ENCODE data around the gene HTR3B. TPM values are rescaled to one million over a fixed set of nuclear protein-coding genes. Genes with fewer than 3 reads are reported as not detected.
A peak's percentile ranks its signal among the peaks of the same experiment; 100 is the strongest.
"Not testable (repeated sequence)": the region's sequence is repeated elsewhere in the genome, so short reads cannot be mapped to it uniquely, and the experiment has no call there.

Gene HTR3B
- total RNA-seq, 2 donors from 2014 or later: not detected

GRCh38 chr11:113896156-113896879 lies 8.3 kb upstream of the HTR3B start:
- Mint-ChIP-seq H3K4me1 (peaks cover 13% of the 10 kb centered on the region), H3K27me3 (peaks cover 15% of the 10 kb centered on the region), H3K4me3 (no peak overlapping the region), H3K27ac (no peak overlapping the region), H3K36me3 (ENCODE audit: low read depth) (no peaks in the 10 kb centered on the region)
- no peaks in the 10 kb centered on the region for H3K9me3 ChIP-seq (ENCODE audit: control insufficient read depth, low read length, poor library complexity, severe bottlenecking)
- peak; percentile 72 for ATAC-seq
- DNase-seq: peak in 1 of 3 donors; percentile 19

DNA sequence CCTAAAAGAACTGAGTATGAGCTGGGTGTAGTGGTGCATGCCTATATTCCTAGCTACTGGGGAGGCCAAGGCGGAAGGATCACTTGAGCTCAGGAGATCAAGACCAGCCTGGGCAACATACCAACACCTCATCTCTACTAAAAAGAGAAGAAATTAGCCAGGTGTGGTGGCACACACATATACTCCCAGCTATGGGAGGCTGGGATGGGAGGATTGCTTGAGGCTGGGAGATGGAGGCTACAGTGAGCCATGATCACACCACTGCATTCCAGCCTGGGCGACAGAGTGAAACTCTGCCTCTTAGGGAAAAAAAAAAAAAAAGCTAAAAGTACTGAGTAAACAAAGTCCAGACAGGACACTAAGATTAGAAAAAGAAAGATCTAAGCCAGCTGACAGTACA lies 3.5 kb upstream of the HTR3B start:
- H3K36me3 Mint-ChIP-seq (ENCODE audit: low read depth): peaks cover 3% of the 10 kb centered on the region
- peaks cover 7% of the 10 kb centered on the region for H3K4me1 Mint-ChIP-seq
- DNase-seq: no peak
- H3K27ac Mint-ChIP-seq: no peak overlapping the region
- H3K27me3 Mint-ChIP-seq: peaks cover 19% of the 10 kb centered on the region
- ATAC-seq: no peak
- H3K4me3 Mint-ChIP-seq: no peak overlapping the region
- H3K9me3 ChIP-seq (ENCODE audit: control insufficient read depth, low read length, poor library complexity, severe bottlenecking): no peaks in the 10 kb centered on the region

DNA sequence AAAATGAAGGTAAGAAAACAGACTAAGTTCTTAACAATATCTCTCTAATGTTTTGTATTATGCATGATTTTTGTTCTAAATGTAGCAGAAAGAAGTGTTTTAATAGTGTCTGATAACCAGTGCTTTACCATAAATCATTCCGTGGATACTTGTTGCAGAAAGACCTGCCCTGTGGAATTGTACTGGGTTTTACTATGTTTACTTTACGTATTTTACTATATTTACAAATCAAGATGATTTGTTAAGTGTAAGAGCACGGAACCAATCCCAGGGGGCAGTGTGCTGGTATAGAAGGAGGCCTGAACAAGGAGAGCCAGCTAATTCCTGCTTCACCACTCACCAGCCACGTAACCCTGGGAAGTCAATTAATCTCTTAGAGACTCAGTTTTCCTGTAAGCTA lies 1.4 kb downstream of the HTR3B start:
- Mint-ChIP-seq H3K27me3 (peaks cover 28% of the 10 kb centered on the region), H3K36me3 (ENCODE audit: low read depth) (peaks cover 3% of the 10 kb centered on the region)

DNA sequence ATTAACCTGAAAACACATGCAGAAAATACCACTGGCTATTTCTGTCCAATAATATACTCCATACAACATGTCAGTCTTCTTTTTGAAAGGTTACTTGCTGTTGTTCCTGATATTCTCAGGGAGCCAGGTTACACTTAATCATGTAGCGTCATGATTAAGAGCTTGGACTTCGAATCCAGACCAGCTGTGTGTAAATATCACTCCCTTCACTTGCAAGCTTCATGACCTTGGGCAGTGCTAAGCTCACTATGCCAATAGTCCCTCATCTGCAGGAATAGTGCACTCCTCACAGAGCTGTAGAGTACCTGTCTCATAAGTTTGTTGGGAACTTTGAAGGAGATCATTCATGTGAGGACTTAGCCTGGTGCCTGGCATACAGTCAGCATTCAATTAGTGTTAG lies 1.9 kb downstream of the HTR3B start:
- Mint-ChIP-seq H3K4me3 (no peak overlapping the region), H3K27me3 (peaks cover 28% of the 10 kb centered on the region), H3K4me1 (peaks cover 2% of the 10 kb centered on the region), H3K36me3 (ENCODE audit: low read depth) (peaks cover 3% of the 10 kb centered on the region), H3K27ac (no peak overlapping the region)
- DNase-seq (no peak), ATAC-seq (no peak)
- no peaks in the 10 kb centered on the region for H3K9me3 ChIP-seq (ENCODE audit: control insufficient read depth, low read length, poor library complexity, severe bottlenecking)

More for the DNA sequence above, 1.4 kb downstream of the HTR3B start:
- Mint-ChIP-seq H3K27ac (no peak overlapping the region), H3K4me3 (no peak overlapping the region), H3K4me1 (peaks cover 2% of the 10 kb centered on the region)
- H3K9me3 ChIP-seq (ENCODE audit: control insufficient read depth, low read length, poor library complexity, severe bottlenecking): no peaks in the 10 kb centered on the region
- no peak for DNase-seq
- ATAC-seq: no peak

- Mint-ChIP-seq H3K27ac (no peak overlapping the region), H3K27me3 (peaks cover 33% of the 10 kb centered on the region), H3K4me1 (peaks cover 2% of the 10 kb centered on the region), H3K36me3 (ENCODE audit: low read depth) (peaks cover 3% of the 10 kb centered on the region), H3K4me3 (no peak overlapping the region)
- ATAC-seq (no peak), DNase-seq (no peak)
- H3K9me3 ChIP-seq (ENCODE audit: control insufficient read depth, low read length, poor library complexity, severe bottlenecking): no peaks in the 10 kb centered on the region
Observed at GRCh38 chr11:113907152-113907551, 2.6 kb downstream of the HTR3B start.

DNA sequence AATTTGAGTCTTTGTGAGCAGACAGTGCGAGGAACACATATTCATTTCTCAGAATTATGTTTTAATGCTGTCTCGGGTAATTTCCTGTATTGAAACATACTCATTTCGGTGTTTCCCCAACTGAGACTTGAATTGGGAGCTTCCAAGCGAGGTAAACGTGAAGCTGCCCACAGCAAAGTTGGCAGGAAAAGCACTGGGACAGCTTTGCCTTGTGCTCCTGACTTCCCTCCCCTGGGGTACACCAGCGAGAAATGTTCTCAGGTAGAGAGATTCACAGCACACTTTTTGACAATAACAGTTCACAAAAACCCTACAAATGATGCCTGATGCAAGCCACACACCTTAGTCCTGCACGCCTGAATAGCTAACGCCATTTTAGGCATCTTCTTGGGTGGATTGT lies 3.1 kb downstream of the HTR3B start:
- H3K36me3 Mint-ChIP-seq (ENCODE audit: low read depth): no peaks in the 10 kb centered on the region
- peaks cover 32% of the 10 kb centered on the region for H3K27me3 Mint-ChIP-seq

DNA sequence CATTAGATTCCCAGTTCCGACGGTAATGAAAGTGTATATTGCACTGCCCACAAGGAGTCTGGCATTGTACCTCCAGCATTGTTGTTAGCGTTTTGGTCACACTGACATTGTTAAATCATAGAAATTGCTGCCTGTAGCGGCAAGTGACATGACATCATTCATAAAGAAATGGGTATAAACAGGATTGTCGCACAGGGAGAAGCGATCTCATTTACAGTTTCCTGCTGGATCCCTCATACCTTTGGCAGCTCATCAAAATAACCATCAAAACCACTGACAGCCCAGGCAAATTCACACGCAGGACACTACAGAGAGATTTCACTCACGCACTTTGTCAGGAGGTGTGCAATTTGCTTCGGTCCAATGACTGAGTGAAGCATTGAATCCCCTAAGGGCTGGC lies 3.5 kb downstream of the HTR3B start:
- no peaks in the 10 kb centered on the region for H3K36me3 Mint-ChIP-seq (ENCODE audit: low read depth)
- peaks cover 29% of the 10 kb centered on the region for H3K27me3 Mint-ChIP-seq
- ATAC-seq (no peak), DNase-seq (no peak)
- peaks cover 2% of the 10 kb centered on the region for H3K4me1 Mint-ChIP-seq
- no peaks in the 10 kb centered on the region for H3K9me3 ChIP-seq (ENCODE audit: control insufficient read depth, low read length, poor library complexity, severe bottlenecking)
- no peak overlapping the region for H3K27ac Mint-ChIP-seq
- H3K4me3 Mint-ChIP-seq: no peak overlapping the region

More for the DNA sequence above, 3.1 kb downstream of the HTR3B start:
- peaks cover 2% of the 10 kb centered on the region for H3K4me1 Mint-ChIP-seq
- no peak overlapping the region for H3K4me3 Mint-ChIP-seq
- DNase-seq (no peak), ATAC-seq (no peak)
- H3K9me3 ChIP-seq (ENCODE audit: control insufficient read depth, low read length, poor library complexity, severe bottlenecking): no peaks in the 10 kb centered on the region
- no peak overlapping the region for H3K27ac Mint-ChIP-seq

DNA sequence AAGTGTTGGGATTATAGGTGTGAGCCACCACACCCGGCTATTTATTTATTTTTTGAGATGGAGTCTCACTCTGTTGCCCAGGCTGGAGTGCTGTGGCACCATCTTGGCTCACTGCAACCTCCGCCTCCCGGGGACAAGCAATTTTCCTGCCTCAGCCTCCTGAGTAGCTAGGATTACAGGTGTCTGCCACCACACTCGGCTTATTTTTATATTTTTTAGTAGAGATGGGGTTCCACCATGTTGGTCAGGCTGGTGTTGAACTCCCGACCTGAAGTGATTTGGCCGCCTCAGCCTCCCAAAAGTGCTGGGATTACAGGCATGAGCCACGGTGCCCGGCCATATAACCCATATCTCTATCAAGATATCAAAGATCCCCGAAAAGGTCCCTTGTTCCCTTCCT lies 6.9 kb downstream of the HTR3B start:
- H3K27me3 Mint-ChIP-seq: peaks cover 37% of the 10 kb centered on the region
- not testable (repeated sequence) for H3K4me1 Mint-ChIP-seq; H3K27ac Mint-ChIP-seq; H3K9me3 ChIP-seq (ENCODE audit: control insufficient read depth, low read length, poor library complexity, severe bottlenecking); H3K4me3 Mint-ChIP-seq; DNase-seq; H3K36me3 Mint-ChIP-seq (ENCODE audit: low read depth); ATAC-seq

GRCh38 chr11:113923572-113923971 lies 19.0 kb downstream of the HTR3B start:
- Mint-ChIP-seq H3K27ac (no peak overlapping the region), H3K4me1 (peaks cover 6% of the 10 kb centered on the region), H3K4me3 (no peak overlapping the region), H3K36me3 (ENCODE audit: low read depth) (peaks cover 4% of the 10 kb centered on the region), H3K27me3 (peaks cover 27% of the 10 kb centered on the region)
- no peak for ATAC-seq
- H3K9me3 ChIP-seq (ENCODE audit: control insufficient read depth, low read length, poor library complexity, severe bottlenecking): no peaks in the 10 kb centered on the region
- DNase-seq: no peak

GRCh38 chr11:113926273-113927197 lies 21.9 kb downstream of the HTR3B start:
- Mint-ChIP-seq H3K27ac (peak overlapping the region; percentile 64), H3K36me3 (ENCODE audit: low read depth) (peaks cover 4% of the 10 kb centered on the region), H3K4me1 (peaks cover 6% of the 10 kb centered on the region), H3K27me3 (peaks cover 43% of the 10 kb centered on the region), H3K4me3 (no peak overlapping the region)
- no peak for DNase-seq
- H3K9me3 ChIP-seq (ENCODE audit: control insufficient read depth, low read length, poor library complexity, severe bottlenecking): no peaks in the 10 kb centered on the region
- no peak for ATAC-seq

- H3K27ac Mint-ChIP-seq: no peak overlapping the region
- H3K36me3 Mint-ChIP-seq (ENCODE audit: low read depth): peaks cover 2% of the 10 kb centered on the region
- no peaks in the 10 kb centered on the region for H3K9me3 ChIP-seq (ENCODE audit: control insufficient read depth, low read length, poor library complexity, severe bottlenecking)
- peaks cover 53% of the 10 kb centered on the region for H3K27me3 Mint-ChIP-seq
- H3K4me3 Mint-ChIP-seq: peak overlapping the region; percentile 39
- ATAC-seq (no peak), DNase-seq (no peak)
- H3K4me1 Mint-ChIP-seq: peaks cover 6% of the 10 kb centered on the region
Observed at GRCh38 chr11:113928311-113928710, 23.7 kb downstream of the HTR3B start.

DNA sequence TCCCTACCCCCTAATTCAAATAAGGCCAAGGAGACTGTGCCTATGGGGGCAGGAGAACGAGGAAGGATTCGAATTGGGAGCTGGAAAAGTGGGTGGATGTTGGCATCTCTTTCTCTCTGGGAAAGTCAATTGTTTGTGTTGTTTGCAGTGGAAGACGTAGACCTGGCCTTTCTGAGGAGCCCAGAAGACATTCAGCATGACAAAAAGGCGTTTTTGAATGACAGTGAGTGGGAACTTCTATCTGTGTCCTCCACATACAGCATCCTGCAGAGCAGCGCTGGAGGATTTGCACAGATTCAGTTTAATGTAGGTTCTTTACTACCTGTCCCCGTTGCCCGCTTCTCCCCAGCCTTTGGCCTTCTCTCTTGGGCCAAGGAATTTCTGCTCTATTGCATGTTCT lies 28.2 kb downstream of the HTR3B start:
- peaks cover 67% of the 10 kb centered on the region for H3K27me3 Mint-ChIP-seq
- peaks cover 18% of the 10 kb centered on the region for H3K4me1 Mint-ChIP-seq
- ATAC-seq (no peak), DNase-seq (no peak)
- no peak overlapping the region for H3K4me3 Mint-ChIP-seq
- no peak overlapping the region for H3K27ac Mint-ChIP-seq
- no peaks in the 10 kb centered on the region for H3K9me3 ChIP-seq (ENCODE audit: control insufficient read depth, low read length, poor library complexity, severe bottlenecking)
- H3K36me3 Mint-ChIP-seq (ENCODE audit: low read depth): no peaks in the 10 kb centered on the region

- not testable (repeated sequence) for ATAC-seq; H3K9me3 ChIP-seq (ENCODE audit: control insufficient read depth, low read length, poor library complexity, severe bottlenecking); H3K27ac Mint-ChIP-seq; DNase-seq; H3K36me3 Mint-ChIP-seq (ENCODE audit: low read depth); H3K4me3 Mint-ChIP-seq
- Mint-ChIP-seq H3K27me3 (peaks cover 55% of the 10 kb centered on the region), H3K4me1 (peaks cover 15% of the 10 kb centered on the region)
Observed at GRCh38 chr11:113934193-113934592, 29.6 kb downstream of the HTR3B start.

Data from T-helper 17 cell (primary cell).